MCF 10A (cell line): ENCODE data around the gene CFHR1. TPM values are rescaled to one million over a fixed set of nuclear protein-coding genes. Genes with fewer than 3 reads are reported as not detected.
"Not testable (repeated sequence)": the region's sequence is repeated elsewhere in the genome, so short reads cannot be mapped to it uniquely, and the experiment has no call there.

Experiments
- BruUV-seq: library from RNA; stranded (reverse); fragments of 400-500 nt; replicated peaks from 2 replicates; lab custom pipeline; 2021; lab: Mats Ljungman, UMichigan
- CTCF ChIA-PET: fragments of 300-600 bp; sonication (Branson Sonifier 250); formaldehyde crosslinking; extraction: SDS; loops from one replicate; lab custom pipeline; 2021; ENCODE audit warnings: antibody characterized with exemption, inconsistent platforms; lab: Yijun Ruan, JAX
- POLR2A ChIA-PET: fragments of 300-600, 350-650 bp; sonication (Branson Sonifier 250); formaldehyde crosslinking; extraction: SDS; loops from one replicate; lab custom pipeline; 2020; ENCODE audit warnings: antibody characterized with exemption, inconsistent platforms; lab: Yijun Ruan, JAX
- DNase-seq: peaks from one replicate; pipeline ENCODE4 v3.0.0-alpha.2; 2018; ENCODE audit not compliant: unreplicated experiment
- H3K27ac Mint-ChIP-seq: one replicate; pipeline ENCODE4 v1.8.0; 2022; ENCODE audit warnings: mild to moderate bottlenecking, low read depth, mixed read lengths; ENCODE audit not compliant: unreplicated experiment
- H3K27me3 Mint-ChIP-seq: one replicate; pipeline ENCODE4 v1.8.0; 2022; ENCODE audit warnings: mixed read lengths; ENCODE audit not compliant: insufficient read depth, unreplicated experiment
- H3K36me3 Mint-ChIP-seq: one replicate; pipeline ENCODE4 v1.8.0; 2022; ENCODE audit warnings: mild to moderate bottlenecking, moderate library complexity, mixed read lengths; ENCODE audit not compliant: insufficient read depth, unreplicated experiment
- H3K4me1 Mint-ChIP-seq: one replicate; pipeline ENCODE4 v1.8.0; 2022; ENCODE audit warnings: mixed read lengths; ENCODE audit not compliant: insufficient read depth, unreplicated experiment
- H3K4me3 Mint-ChIP-seq: one replicate; pipeline ENCODE4 v1.8.0; 2022; ENCODE audit warnings: mild to moderate bottlenecking, moderate library complexity, mixed read lengths; ENCODE audit not compliant: unreplicated experiment
- H3K9me3 Mint-ChIP-seq: one replicate; pipeline ENCODE4 v1.8.0; 2022; ENCODE audit warnings: mixed read lengths; ENCODE audit not compliant: unreplicated experiment
- CTCF ChIP-seq: fragments of 200-600 bp; IDR thresholded peaks from one replicate; pipeline ENCODE4 v1.8.0; 2022; ENCODE audit warnings: antibody characterized with exemption, mild to moderate bottlenecking; ENCODE audit not compliant: unreplicated experiment
- intact Hi-C: fragments of 100-400 bp; cut with micrococcal nuclease; formaldehyde crosslinking; loops from 2 replicates; pipeline ENCODE4 v1.14.1; 2022
- total RNA-seq: library from RNA; stranded (reverse); gene quantifications from 2 replicates; pipeline ENCODE4 v1.2.3, GENCODE V29; 2022

Gene CFHR1
- total RNA-seq, 1 experiment from 2014 or later = not detected

GRCh38 chr1:196777603-196778002 lies 41.9 kb upstream of the CFHR1 start:
- H3K4me1 Mint-ChIP-seq = no peaks in the 10 kb centered on the region
- ChIA-PET CTCF (interaction anchor here (0.6 to 0.8 kb wide), 2 partner anchors 438 to 469 kb away, joined by 3 read pairs; no protein-coding TSS in a partner anchor), POLR2A (interaction anchor here (0.5 kb wide), 1 partner anchor 283 kb away, joined by 3 read pairs; no protein-coding TSS in a partner anchor)
- TF ChIP-seq CTCF = no peak
- no peak overlapping the region for H3K4me3 Mint-ChIP-seq
- intact Hi-C loops = no loop called here
- no peak for DNase-seq
- H3K27ac Mint-ChIP-seq = no peak overlapping the region
- peaks cover 7% of the 10 kb centered on the region for H3K9me3 Mint-ChIP-seq
- no TSS peak for BruUV-seq
- no peaks in the 10 kb centered on the region for H3K36me3 Mint-ChIP-seq
- H3K27me3 Mint-ChIP-seq = no peaks in the 10 kb centered on the region

- Mint-ChIP-seq H3K4me3 (no peak overlapping the region), H3K27ac (no peak overlapping the region), H3K27me3 (no peaks in the 10 kb centered on the region), H3K36me3 (no peaks in the 10 kb centered on the region), H3K9me3 (peaks cover 14% of the 10 kb centered on the region), H3K4me1 (no peaks in the 10 kb centered on the region)
- no peak for TF ChIP-seq CTCF
- CTCF ChIA-PET = no interaction called here
- BruUV-seq = no TSS peak
- DNase-seq = no peak
- POLR2A ChIA-PET = no interaction called here
- intact Hi-C loops = no loop called here
These were observed 40.4 kb upstream of the CFHR1 start for GRCh38 chr1:196779093-196779492.

GRCh38 chr1:196791252-196791651 lies 28.3 kb upstream of the CFHR1 start:
- CTCF ChIA-PET, H3K27ac Mint-ChIP-seq, BruUV-seq, POLR2A ChIA-PET, DNase-seq, H3K36me3 Mint-ChIP-seq, H3K4me1 Mint-ChIP-seq, intact Hi-C loops, H3K4me3 Mint-ChIP-seq, H3K27me3 Mint-ChIP-seq: not testable (repeated sequence)
- peaks cover 19% of the 10 kb centered on the region for H3K9me3 Mint-ChIP-seq

GRCh38 chr1:196794103-196794502 lies 25.4 kb upstream of the CFHR1 start:
- H3K4me1 Mint-ChIP-seq, H3K27me3 Mint-ChIP-seq, intact Hi-C loops, POLR2A ChIA-PET, H3K9me3 Mint-ChIP-seq, H3K36me3 Mint-ChIP-seq, BruUV-seq, H3K4me3 Mint-ChIP-seq, CTCF ChIA-PET, DNase-seq, H3K27ac Mint-ChIP-seq: not testable (repeated sequence)

- intact Hi-C loops = no loop called here
- no TSS peak for BruUV-seq
- no peak for TF ChIP-seq CTCF
- H3K27ac Mint-ChIP-seq = no peak overlapping the region
- DNase-seq = no peak
- ChIA-PET CTCF (no interaction called here), POLR2A (no interaction called here)
- peaks cover 7% of the 10 kb centered on the region for H3K9me3 Mint-ChIP-seq
- no peak overlapping the region for H3K4me3 Mint-ChIP-seq
- no peaks in the 10 kb centered on the region for H3K4me1 Mint-ChIP-seq
- no peaks in the 10 kb centered on the region for H3K27me3 Mint-ChIP-seq
- H3K36me3 Mint-ChIP-seq = no peaks in the 10 kb centered on the region
These were observed 21.6 kb upstream of the CFHR1 start for GRCh38 chr1:196797891-196798290.

GRCh38 chr1:196801920-196802319 lies 17.6 kb upstream of the CFHR1 start:
- H3K27me3 Mint-ChIP-seq, H3K9me3 Mint-ChIP-seq, intact Hi-C loops, POLR2A ChIA-PET, H3K27ac Mint-ChIP-seq, DNase-seq, H3K4me3 Mint-ChIP-seq, H3K36me3 Mint-ChIP-seq, H3K4me1 Mint-ChIP-seq, BruUV-seq: not testable (repeated sequence)
- CTCF ChIA-PET = interaction anchor here (0.7 kb wide), 1 partner anchor 295 kb away, joined by 3 read pairs; no protein-coding TSS in a partner anchor
